Karpas-422 (cell line): ENCODE data around the gene KCNC4. TPM values are rescaled to one million over a fixed set of nuclear protein-coding genes. Genes with fewer than 3 reads are reported as not detected.

Source experiments
- DNase-seq: peaks from one replicate; pipeline ENCODE4 v3.0.0-alpha.2; 2015
- H2AFZ ChIP-seq: fragments of 200-600 bp; sonication (generic); 2 replicates; pipeline ENCODE4 v1.6.1; 2014; ENCODE audit warnings: antibody characterized with exemption, low read length, mixed read lengths
- H3K27ac ChIP-seq: fragments of 200-600 bp; sonication (generic); 2 replicates; pipeline ENCODE4 v1.5.1; 2014; ENCODE audit warnings: mild to moderate bottlenecking, low read length, moderate library complexity
- H3K27me3 ChIP-seq: fragments of 200-600 bp; sonication (generic); 2 replicates; pipeline ENCODE4 v1.6.1; 2014; ENCODE audit warnings: low read length, mixed read lengths
- H3K36me3 ChIP-seq: fragments of 200-600 bp; sonication (generic); 2 replicates; pipeline ENCODE4 v1.6.1; 2014; ENCODE audit warnings: low read length, mixed read lengths; ENCODE audit not compliant: insufficient read depth
- H3K4me1 ChIP-seq: fragments of 200-600 bp; sonication (generic); 2 replicates; pipeline ENCODE4 v1.6.1; 2014; ENCODE audit warnings: mild to moderate bottlenecking, low read length, mixed read lengths
- H3K4me2 ChIP-seq: fragments of 200-600 bp; sonication (generic); 2 replicates; pipeline ENCODE4 v1.6.1; 2014; ENCODE audit warnings: low read length, low read depth, mild to moderate bottlenecking; ENCODE audit not compliant: poor library complexity, severe bottlenecking
- H3K4me3 ChIP-seq: fragments of 200-600 bp; sonication (generic); 2 replicates; pipeline ENCODE4 v1.5.1; 2014; ENCODE audit warnings: mild to moderate bottlenecking, antibody characterized with exemption, low read length, mixed read lengths
- H3K79me2 ChIP-seq: fragments of 200-600 bp; sonication (generic); 2 replicates; pipeline ENCODE4 v1.6.1; 2014; ENCODE audit warnings: mild to moderate bottlenecking, low read length, mixed read lengths
- H3K9ac ChIP-seq: fragments of 200-600 bp; sonication (generic); 2 replicates; pipeline ENCODE4 v1.6.0; 2014; ENCODE audit warnings: low read length
- H3K9me2 ChIP-seq: fragments of 200-600 bp; sonication (generic), shearing (Covaris generic); replicated peaks from 2 replicates; pipeline ENCODE4 v1.6.0; 2014; ENCODE audit warnings: mild to moderate bottlenecking, low read length, moderate library complexity; ENCODE audit not compliant: insufficient read depth
- H3K9me3 ChIP-seq: fragments of 300-700, 200-600 bp; sonication (generic); 2 replicates; pipeline ENCODE4 v1.6.1; 2014; ENCODE audit warnings: low read length, mixed read lengths
- H4K20me1 ChIP-seq: fragments of 200-600 bp; sonication (generic); 2 replicates; pipeline ENCODE4 v1.6.1; 2014; ENCODE audit warnings: mild to moderate bottlenecking, antibody characterized with exemption, low read length, low read depth; ENCODE audit not compliant: insufficient read depth
- total RNA-seq: library from RNA; depleted of rRNA; stranded (reverse); fragments of >200 nt; shearing (Covaris generic); gene quantifications from 2 replicates; pipeline ENCODE4 v1.2.3, GENCODE V29; 2014; ENCODE audit warnings: low replicate concordance

Gene KCNC4
- total RNA-seq, 1 experiment from 2014 or later = 1.6 TPM

DNA sequence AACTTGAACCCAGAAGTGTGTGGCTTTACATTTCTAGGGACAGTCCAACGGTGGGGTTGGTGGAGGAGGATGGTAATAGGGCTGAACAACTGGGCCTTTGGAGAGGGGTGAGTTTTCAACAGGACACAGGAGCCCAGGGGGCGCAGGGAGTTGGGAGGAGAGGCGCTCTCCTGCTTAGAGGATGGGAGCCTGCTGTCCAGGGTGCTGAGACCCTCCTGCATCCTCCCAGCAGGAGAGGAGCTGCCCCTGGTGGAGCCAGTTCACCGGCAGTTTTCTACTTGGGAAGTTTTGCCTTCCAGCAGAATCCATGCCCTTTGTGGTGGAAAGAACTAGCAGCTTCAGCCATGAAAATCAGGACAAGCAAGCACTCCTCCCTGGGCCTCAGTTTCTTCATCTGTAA is 8.6 kb downstream of the KCNC4 start:
- Histone ChIP-seq H3K4me3 (no peak overlapping the region), H3K79me2 (no peaks in the 10 kb centered on the region), H3K36me3 (no peaks in the 10 kb centered on the region), H3K27me3 (no peaks in the 10 kb centered on the region), H3K4me1 (no peaks in the 10 kb centered on the region), H3K27ac (no peak overlapping the region), H3K9me2 (no peaks in the 10 kb centered on the region), H4K20me1 (peaks cover 10% of the 10 kb centered on the region; the same call in 1 of the 2 replicates), H3K9ac (no peak overlapping the region), H2AFZ (no peak overlapping the region), H3K4me2 (no peak overlapping the region), H3K9me3 (no peaks in the 10 kb centered on the region)
- no peak for DNase-seq

DNA sequence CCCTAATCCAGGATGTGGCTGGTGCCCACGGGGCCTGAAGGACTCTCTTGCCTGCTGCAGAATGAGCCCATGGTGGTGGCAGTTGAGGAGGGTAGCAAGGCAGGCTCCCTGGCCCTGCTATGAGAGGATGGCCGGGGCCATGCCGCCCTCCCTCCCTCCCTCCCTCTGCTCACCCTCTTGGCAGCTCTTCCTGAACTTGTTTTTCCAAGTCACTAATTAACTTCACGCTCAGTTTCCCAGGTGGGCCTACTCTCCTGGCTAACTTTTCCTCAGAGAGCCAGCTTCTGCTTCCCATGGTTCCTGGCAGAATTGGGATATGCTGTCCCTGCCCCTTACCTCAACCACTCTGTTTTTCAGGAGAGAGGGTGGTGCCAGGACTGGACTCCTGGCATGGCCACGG is 10.2 kb downstream of the KCNC4 start:
- Histone ChIP-seq H2AFZ (no peak overlapping the region), H4K20me1 (peaks cover 14% of the 10 kb centered on the region; the same call in 1 of the 2 replicates)

DNA sequence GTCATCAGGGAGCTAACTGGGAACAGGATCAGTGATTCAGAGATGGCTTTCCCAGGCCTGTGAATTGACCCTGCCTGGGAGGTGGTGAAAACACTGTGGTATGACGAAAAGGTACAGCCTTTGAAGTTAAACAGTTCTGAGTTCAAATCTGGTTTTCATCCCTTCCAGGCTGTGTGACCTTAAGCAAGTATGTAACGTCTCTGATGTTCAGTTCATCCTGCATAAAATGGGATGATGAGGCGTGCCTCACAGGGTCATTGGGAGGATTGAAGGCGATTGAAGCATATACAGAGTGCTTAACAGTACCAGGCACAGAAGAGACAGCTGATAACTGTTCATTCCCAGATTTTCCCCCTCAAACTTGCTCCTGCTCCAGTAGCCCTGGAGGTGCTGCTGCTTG is 11.0 kb downstream of the KCNC4 start:
- no peak overlapping the region for H3K9ac ChIP-seq
- no peaks in the 10 kb centered on the region for H3K36me3 ChIP-seq
- no peak overlapping the region for H3K4me2 ChIP-seq
- no peak overlapping the region for H3K4me3 ChIP-seq
- DNase-seq = no peak
- H3K27ac ChIP-seq = no peak overlapping the region
- no peaks in the 10 kb centered on the region for H3K9me2 ChIP-seq
- H3K9me3 ChIP-seq = no peaks in the 10 kb centered on the region
- H3K79me2 ChIP-seq = no peaks in the 10 kb centered on the region
- no peaks in the 10 kb centered on the region for H3K27me3 ChIP-seq
- H2AFZ ChIP-seq = no peak overlapping the region
- no peaks in the 10 kb centered on the region for H3K4me1 ChIP-seq
- H4K20me1 ChIP-seq = peaks cover 14% of the 10 kb centered on the region; the same call in 1 of the 2 replicates

More for the DNA sequence above, 10.2 kb downstream of the KCNC4 start:
- no peaks in the 10 kb centered on the region for H3K9me2 ChIP-seq
- H3K9ac ChIP-seq = no peak overlapping the region
- no peaks in the 10 kb centered on the region for H3K36me3 ChIP-seq
- H3K27ac ChIP-seq = no peak overlapping the region
- no peak overlapping the region for H3K4me3 ChIP-seq
- no peaks in the 10 kb centered on the region for H3K27me3 ChIP-seq
- H3K4me2 ChIP-seq = no peak overlapping the region
- no peaks in the 10 kb centered on the region for H3K4me1 ChIP-seq
- H3K79me2 ChIP-seq = no peaks in the 10 kb centered on the region
- no peaks in the 10 kb centered on the region for H3K9me3 ChIP-seq
- DNase-seq = no peak

DNA sequence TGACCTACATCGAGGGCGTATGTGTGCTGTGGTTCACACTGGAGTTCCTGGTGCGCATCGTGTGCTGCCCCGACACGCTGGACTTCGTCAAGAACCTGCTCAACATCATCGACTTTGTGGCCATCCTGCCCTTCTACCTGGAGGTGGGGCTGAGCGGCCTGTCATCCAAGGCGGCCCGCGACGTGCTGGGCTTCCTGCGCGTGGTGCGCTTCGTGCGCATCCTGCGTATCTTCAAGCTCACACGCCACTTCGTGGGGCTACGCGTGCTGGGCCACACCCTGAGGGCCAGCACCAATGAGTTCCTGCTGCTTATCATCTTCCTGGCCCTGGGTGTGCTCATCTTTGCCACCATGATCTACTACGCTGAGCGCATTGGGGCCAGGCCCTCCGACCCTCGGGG is 13.0 kb downstream of the KCNC4 start:
- H3K9me2 ChIP-seq = no peaks in the 10 kb centered on the region
- H3K4me1 ChIP-seq = no peaks in the 10 kb centered on the region
- H3K9me3 ChIP-seq = no peaks in the 10 kb centered on the region
- H2AFZ ChIP-seq = no peak overlapping the region
- H3K27ac ChIP-seq = no peak overlapping the region
- no peaks in the 10 kb centered on the region for H3K36me3 ChIP-seq
- H4K20me1 ChIP-seq = peaks cover 11% of the 10 kb centered on the region; the same call in 1 of the 2 replicates
- no peak for DNase-seq
- H3K4me2 ChIP-seq = no peak overlapping the region
- H3K79me2 ChIP-seq = no peaks in the 10 kb centered on the region
- H3K27me3 ChIP-seq = no peaks in the 10 kb centered on the region
- H3K9ac ChIP-seq = no peak overlapping the region
- H3K4me3 ChIP-seq = no peak overlapping the region

DNA sequence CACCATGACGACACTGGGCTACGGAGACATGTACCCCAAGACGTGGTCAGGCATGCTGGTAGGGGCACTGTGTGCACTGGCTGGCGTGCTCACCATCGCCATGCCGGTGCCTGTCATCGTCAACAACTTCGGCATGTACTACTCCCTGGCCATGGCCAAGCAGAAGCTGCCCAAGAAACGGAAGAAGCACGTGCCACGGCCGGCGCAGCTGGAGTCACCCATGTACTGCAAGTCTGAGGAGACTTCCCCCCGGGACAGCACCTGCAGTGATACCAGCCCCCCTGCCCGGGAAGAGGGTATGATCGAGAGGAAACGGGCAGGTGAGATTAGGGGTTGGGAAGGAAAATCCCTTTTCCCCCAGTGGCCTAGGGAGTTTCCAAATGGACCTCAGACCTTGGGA is 13.5 kb downstream of the KCNC4 start:
- Histone ChIP-seq H3K79me2 (no peaks in the 10 kb centered on the region), H4K20me1 (peaks cover 8% of the 10 kb centered on the region; the same call in 1 of the 2 replicates), H3K9ac (no peak overlapping the region), H2AFZ (no peak overlapping the region), H3K27me3 (no peaks in the 10 kb centered on the region), H3K9me2 (no peaks in the 10 kb centered on the region), H3K4me3 (no peak overlapping the region), H3K36me3 (no peaks in the 10 kb centered on the region), H3K4me2 (no peak overlapping the region), H3K4me1 (no peaks in the 10 kb centered on the region), H3K27ac (no peak overlapping the region), H3K9me3 (no peaks in the 10 kb centered on the region)
- no peak for DNase-seq

DNA sequence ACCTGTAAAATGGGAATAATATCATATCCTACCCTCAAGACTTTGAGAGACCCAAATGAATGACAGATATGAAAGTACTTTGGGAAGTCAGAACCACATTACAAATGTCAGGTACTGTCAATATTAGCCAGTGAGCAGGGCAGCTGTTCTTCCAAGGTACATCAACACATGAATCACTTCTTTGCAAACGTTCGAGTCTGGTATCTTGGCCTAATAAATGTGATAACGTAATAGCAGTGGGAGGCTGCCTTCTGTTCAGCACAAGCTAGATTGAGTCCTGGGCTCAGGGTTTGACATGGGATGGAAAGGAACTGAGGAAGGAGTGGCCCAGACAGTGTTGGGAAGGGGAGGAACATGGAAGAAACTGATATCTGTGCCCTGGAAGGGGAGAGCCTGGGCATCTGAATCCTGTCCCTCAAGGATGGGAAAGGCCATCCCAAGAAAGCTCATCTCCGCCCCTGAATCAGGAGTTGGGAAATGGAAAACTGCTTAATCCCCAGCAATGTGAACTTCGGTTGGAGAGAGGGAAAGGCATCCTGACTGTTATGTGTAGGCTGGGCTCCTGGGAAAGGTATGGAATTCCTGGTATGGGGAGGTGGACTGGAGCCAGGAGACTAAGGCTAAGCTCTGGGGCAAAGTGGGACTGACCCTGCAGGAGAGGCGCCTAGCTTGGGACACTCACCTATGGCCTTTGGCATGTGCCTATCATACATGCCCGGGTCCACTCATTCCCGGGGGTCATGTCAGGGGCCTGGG is 14.3 kb downstream of the KCNC4 start:
- no peaks in the 10 kb centered on the region for H3K4me1 ChIP-seq
- no peaks in the 10 kb centered on the region for H3K36me3 ChIP-seq
- DNase-seq = no peak
- H2AFZ ChIP-seq = no peak overlapping the region
- H3K9me2 ChIP-seq = no peaks in the 10 kb centered on the region
- peaks cover 8% of the 10 kb centered on the region; the same call in 1 of the 2 replicates for H4K20me1 ChIP-seq
- no peak overlapping the region for H3K4me2 ChIP-seq
- H3K79me2 ChIP-seq = no peaks in the 10 kb centered on the region
- no peaks in the 10 kb centered on the region for H3K27me3 ChIP-seq
- H3K4me3 ChIP-seq = no peak overlapping the region
- H3K9me3 ChIP-seq = no peaks in the 10 kb centered on the region
- H3K9ac ChIP-seq = no peak overlapping the region
- H3K27ac ChIP-seq = no peak overlapping the region

DNA sequence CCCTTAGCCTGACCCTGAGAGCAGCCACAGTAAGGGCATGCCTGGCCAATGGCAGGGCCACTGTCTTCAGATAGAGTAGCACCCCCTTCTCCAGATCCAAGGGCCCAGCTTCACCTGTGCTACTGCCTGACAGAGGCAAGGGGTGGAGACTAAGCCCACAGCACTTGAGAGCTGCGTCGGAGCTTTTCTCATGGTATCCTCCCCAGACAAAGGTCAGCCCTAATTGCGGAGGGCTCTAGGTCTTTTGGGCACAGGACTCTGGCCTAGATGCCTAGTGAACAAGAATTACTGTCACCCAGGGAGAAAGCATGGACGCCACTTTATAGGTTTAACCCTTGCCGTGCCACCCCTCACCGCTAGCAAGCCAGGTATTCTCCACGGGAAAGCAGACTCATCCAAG is 15.1 kb downstream of the KCNC4 start:
- Histone ChIP-seq H3K9me2 (no peaks in the 10 kb centered on the region), H3K9me3 (no peaks in the 10 kb centered on the region), H3K79me2 (no peaks in the 10 kb centered on the region), H4K20me1 (peaks cover 8% of the 10 kb centered on the region; the same call in 1 of the 2 replicates), H3K27ac (no peak overlapping the region), H3K4me2 (no peak overlapping the region), H3K36me3 (no peaks in the 10 kb centered on the region), H3K9ac (no peak overlapping the region), H3K4me3 (no peak overlapping the region), H3K27me3 (no peaks in the 10 kb centered on the region), H2AFZ (no peak overlapping the region), H3K4me1 (no peaks in the 10 kb centered on the region)
- no peak for DNase-seq

DNA sequence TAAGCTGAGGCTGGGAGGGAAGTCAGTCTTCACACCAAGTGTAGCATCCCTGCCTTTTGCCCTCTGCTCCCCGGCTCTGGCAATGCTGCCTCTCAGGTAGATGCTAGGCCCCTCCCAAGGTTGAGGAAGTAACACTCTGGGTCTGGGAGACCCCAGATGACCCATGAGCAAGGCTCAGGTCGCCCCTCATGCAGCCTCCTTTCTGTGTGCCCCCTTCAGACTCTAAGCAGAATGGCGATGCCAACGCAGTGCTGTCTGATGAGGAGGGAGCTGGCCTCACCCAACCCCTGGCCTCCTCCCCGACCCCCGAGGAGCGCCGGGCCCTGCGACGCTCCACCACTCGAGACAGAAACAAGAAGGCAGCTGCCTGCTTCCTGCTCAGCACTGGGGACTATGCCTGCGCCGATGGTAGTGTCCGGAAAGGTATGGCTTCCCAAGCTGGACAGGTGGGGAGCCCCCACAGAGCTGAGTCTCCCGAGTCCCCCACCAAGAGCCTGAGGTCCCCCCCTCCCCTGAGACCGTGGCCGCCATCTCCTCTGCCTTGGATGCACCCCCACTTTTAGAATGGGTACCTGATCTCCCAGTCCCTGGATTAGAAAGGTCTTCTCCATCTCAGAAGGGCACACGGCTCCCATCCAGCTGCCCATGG is 15.8 kb downstream of the KCNC4 start:
- Histone ChIP-seq H3K9me2 (no peaks in the 10 kb centered on the region), H4K20me1 (peaks cover 8% of the 10 kb centered on the region; the same call in 1 of the 2 replicates), H2AFZ (no peak overlapping the region), H3K36me3 (no peaks in the 10 kb centered on the region), H3K79me2 (no peaks in the 10 kb centered on the region), H3K4me2 (no peak overlapping the region), H3K4me1 (no peaks in the 10 kb centered on the region), H3K4me3 (no peak overlapping the region), H3K9ac (no peak overlapping the region), H3K27ac (no peak overlapping the region), H3K27me3 (no peaks in the 10 kb centered on the region), H3K9me3 (no peaks in the 10 kb centered on the region)
- no peak for DNase-seq
